Liver (tissue), 9 donors: ENCODE data around the gene ATF7IP. TPM values are rescaled to one million over a fixed set of nuclear protein-coding genes. Genes with fewer than 3 reads are reported as not detected.

Experiments
- DNase-seq: peaks from one replicate; pipeline ENCODE4 v3.0.0-alpha.2; 2017; ENCODE audit warnings: low spot score
- H3K27ac ChIP-seq, 2 donors: one replicate each; pipeline ENCODE4 v1.7.0; 2013; ENCODE audit warnings: inconsistent platforms in 2 of 2, low read length in 2 of 2, control low read depth in 1 of 2, low read depth in 1 of 2, mild to moderate bottlenecking in 1 of 2
- H3K27me3 ChIP-seq, 4 donors: one replicate each; pipeline versions ENCODE4 v1.6.1 to v1.7.0; 2013; ENCODE audit warnings: low read length in 3 of 4, inconsistent platforms in 1 of 4, mild to moderate bottlenecking in 1 of 4, moderate library complexity in 1 of 4; ENCODE audit not compliant: control insufficient read depth in 4 of 4, insufficient read depth in 4 of 4
- H3K36me3 ChIP-seq, 4 donors: one replicate each; pipeline versions ENCODE4 v1.6.1 to v1.7.0; 2013; ENCODE audit warnings: low read length in 3 of 4, mild to moderate bottlenecking in 3 of 4, low read depth in 1 of 4, moderate library complexity in 1 of 4; ENCODE audit not compliant: control insufficient read depth in 4 of 4, insufficient read depth in 3 of 4
- H3K4me1 ChIP-seq, 4 donors: one replicate each; pipeline versions ENCODE4 v1.6.1 to v1.7.0; 2013; ENCODE audit warnings: low read length in 3 of 4, mild to moderate bottlenecking in 3 of 4, moderate library complexity in 1 of 4; ENCODE audit not compliant: control insufficient read depth in 4 of 4, insufficient read depth in 4 of 4
- H3K4me3 ChIP-seq, 3 donors: one replicate each; pipeline versions ENCODE4 v1.6.1 to v1.7.0; 2013; ENCODE audit warnings: low read length in 3 of 3, control low read depth in 1 of 3, low read depth in 1 of 3, mild to moderate bottlenecking in 1 of 3
- H3K9ac ChIP-seq, 2 donors: one replicate each; pipeline ENCODE4 v1.7.0; 2013; ENCODE audit warnings: low read length in 2 of 2, mild to moderate bottlenecking in 2 of 2, moderate library complexity in 2 of 2, control low read depth in 1 of 2, low read depth in 1 of 2
- H3K9me3 ChIP-seq, 4 donors: one replicate each; pipeline versions ENCODE4 v1.6.1 to v1.7.0; 2013; ENCODE audit warnings: low read length in 3 of 4; ENCODE audit not compliant: control insufficient read depth in 4 of 4
- ATF3 ChIP-seq: IDR thresholded peaks from 2 replicates; pipeline ENCODE4 v1.6.1; 2016; ENCODE audit warnings: antibody characterized with exemption
- FOXA1 ChIP-seq: IDR thresholded peaks from 2 replicates; pipeline ENCODE4 v1.6.1; 2016; ENCODE audit warnings: antibody characterized with exemption
- FOXA2 ChIP-seq: IDR thresholded peaks from 2 replicates; pipeline ENCODE4 v1.6.1; 2016; ENCODE audit warnings: antibody characterized with exemption
- GABPA ChIP-seq, 2 donors: IDR thresholded peaks in 1 of 2; conservative IDR thresholded peaks in 1 of 2; 2 replicates each; pipeline ENCODE4 v1.6.1; 2016; ENCODE audit warnings: antibody characterized with exemption in 2 of 2, mild to moderate bottlenecking in 1 of 2, moderate library complexity in 1 of 2
- HNF4A ChIP-seq, 2 donors: conservative IDR thresholded peaks; 2 replicates each; pipeline ENCODE4 v1.6.1; 2016; ENCODE audit warnings: antibody characterized with exemption in 2 of 2, mild to moderate bottlenecking in 2 of 2
- HNF4G ChIP-seq: IDR thresholded peaks from 2 replicates; pipeline ENCODE4 v1.6.1; 2016; ENCODE audit warnings: antibody characterized with exemption
- JUND ChIP-seq, 2 donors: IDR thresholded peaks; 2 replicates each; pipeline ENCODE4 v1.6.1; 2016; ENCODE audit warnings: antibody characterized with exemption in 2 of 2
- MAX ChIP-seq: IDR thresholded peaks from 2 replicates; pipeline ENCODE4 v1.6.1; 2016; ENCODE audit warnings: antibody characterized with exemption
- NR2F2 ChIP-seq: IDR thresholded peaks from 2 replicates; pipeline ENCODE4 v1.6.1; 2016; ENCODE audit warnings: antibody characterized with exemption
- RAD21 ChIP-seq, 2 donors: IDR thresholded peaks; 2 replicates each; pipeline ENCODE4 v1.6.1; 2016; ENCODE audit warnings: antibody characterized with exemption in 2 of 2, mild to moderate bottlenecking in 2 of 2
- REST ChIP-seq: IDR thresholded peaks from 2 replicates; pipeline ENCODE4 v1.6.1; 2016; ENCODE audit warnings: antibody characterized with exemption, mild to moderate bottlenecking
- RXRA ChIP-seq, 2 donors: IDR thresholded peaks; 2 replicates each; pipeline ENCODE4 v1.6.1; 2017 to 2018; ENCODE audit warnings: antibody characterized with exemption in 2 of 2, mild to moderate bottlenecking in 1 of 2
- SP1 ChIP-seq: IDR thresholded peaks from 2 replicates; pipeline ENCODE4 v1.6.1; 2018; ENCODE audit warnings: antibody characterized with exemption, mild to moderate bottlenecking
- TAF1 ChIP-seq: conservative IDR thresholded peaks from 2 replicates; pipeline ENCODE4 v1.6.1; 2016; ENCODE audit warnings: antibody characterized with exemption, mild to moderate bottlenecking
- YY1 ChIP-seq: IDR thresholded peaks from 2 replicates; pipeline ENCODE4 v1.6.1; 2016; ENCODE audit warnings: antibody characterized with exemption, mild to moderate bottlenecking
- ZBTB33 ChIP-seq: IDR thresholded peaks from 2 replicates; pipeline ENCODE4 v1.6.1; 2016; ENCODE audit warnings: antibody characterized with exemption
- WGBS: extraction: QIAGEN DNeasy Blood & Tissue Kit; methylation state at CpG from one replicate; pipeline ENCODE4 v1.1.7; 2013; 5-methylcytosine and 5-hydroxymethylcytosine counted together
- polyA plus RNA-seq, 2 donors: library from polyadenylated mRNA; stranded (reverse) in 1 of 2; unstranded in 1 of 2; fragments of 200-250 nt in 1 of 2; fragments of >200 nt in 1 of 2; fragmentation: Nextera tagmentation in 1 of 2; extraction: Ambion mirVana in 1 of 2; gene quantifications; one replicate each; pipeline versions ENCODE4 v1.2.1 to v1.2.3, GENCODE V29; 2013 to 2015
- total RNA-seq, 2 donors: library from RNA; depleted of rRNA; stranded (reverse); fragments of >200 nt; gene quantifications; one replicate each; pipeline ENCODE4 v1.2.3, GENCODE V29; 2014
- donor health status: healthy.
- donor health status: healthy.
- donor health status: healthy.
- donor health status: healthy.
- donor health status: healthy.

ATF7IP gene
- total and polyA plus RNA-seq, 4 donors: 3.9 to 25.6 (median 19.9) TPM

GRCh38 chr12:14362352-14362751 is 3.1 kb upstream of the ATF7IP start (continued):
- TF ChIP-seq REST (no peak), HNF4A (conservative IDR thresholded peaks at IDR 0.05) (no peak), FOXA1 (no peak), JUND (IDR thresholded peaks at IDR 0.05) (no peak), YY1 (no peak), SP1 (no peak), TAF1 (no peak), GABPA (IDR thresholded peaks at IDR 0.05 in 1 of 2, conservative IDR thresholded peaks at IDR 0.05 in 1 of 2) (no peak), RAD21 (IDR thresholded peaks at IDR 0.05) (no peak), HNF4G (no peak), MAX (no peak), NR2F2 (no peak), FOXA2 (no peak)

GRCh38 chr12:14364583-14365271 is 755 bp upstream of the ATF7IP start:
- Histone ChIP-seq H3K27ac (peak overlapping the region in 1 of 2 donors; percentile 98), H3K27me3 (no peaks in the 10 kb centered on the region), H3K36me3 (no peaks in the 10 kb centered on the region), H3K4me1 (peaks cover 0 to 4% (median 2%) of the 10 kb centered on the region in 4 donors), H3K9ac (peak overlapping the region; percentile 36 to 40), H3K9me3 (no peaks in the 10 kb centered on the region), H3K4me3 (peak overlapping the region in 1 of 3 donors; percentile 71)
- no peak for DNase-seq
- TF ChIP-seq ATF3: no peak
- no peak for TF ChIP-seq TAF1
- TF ChIP-seq SP1: no peak
- no peak for TF ChIP-seq ZBTB33
- no peak for TF ChIP-seq RAD21 (IDR thresholded peaks at IDR 0.05)
- TF ChIP-seq FOXA2: no peak
- no peak for TF ChIP-seq GABPA (IDR thresholded peaks at IDR 0.05 in 1 of 2, conservative IDR thresholded peaks at IDR 0.05 in 1 of 2)
- TF ChIP-seq NR2F2: no peak
- TF ChIP-seq HNF4G: no peak
- TF ChIP-seq RXRA (IDR thresholded peaks at IDR 0.05): no peak
- no peak for TF ChIP-seq HNF4A (conservative IDR thresholded peaks at IDR 0.05)
- WGBS: 95% methylated on average over 8 of the region's 8 CpGs
